Bone marrow (tissue), 2 donors: ENCODE data around the gene SND1.

Source experiments
- DNase-seq, 2 donors: peaks; one replicate each; lab custom pipeline; 2025; lab: John Stamatoyannopoulos, UW

The SND1 gene

GRCh38 chr7:128069373-128070364, 417.7 kb downstream of the SND1 start:
- no peak for DNase-seq

GRCh38 chr7:128071376-128071775, 419.4 kb downstream of the SND1 start:
- no peak for DNase-seq

DNA sequence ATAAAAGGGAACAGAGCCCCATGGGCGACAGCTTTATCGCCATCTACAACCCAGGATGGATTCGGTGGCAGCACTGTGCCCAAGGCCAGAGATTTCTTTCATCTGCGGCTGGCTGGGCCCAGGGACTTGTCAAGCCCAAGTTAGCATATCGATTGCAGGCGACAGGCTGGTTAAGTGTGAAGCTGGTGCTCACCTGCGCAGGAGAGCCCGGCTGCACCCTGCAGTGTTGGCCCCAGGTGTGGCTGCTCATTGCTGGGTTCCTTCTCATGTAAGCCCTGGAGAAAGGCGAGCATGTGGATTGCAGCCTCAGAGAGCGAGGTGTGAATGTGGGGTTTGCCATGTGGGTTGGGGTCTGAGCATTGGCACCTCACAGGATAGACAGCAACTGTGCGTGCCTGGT, 419.8 kb downstream of the SND1 start:
- DNase-seq: no peak

- DNase-seq: no peak
Measured at GRCh38 chr7:128073671-128074310, 421.8 kb downstream of the SND1 start.

DNA sequence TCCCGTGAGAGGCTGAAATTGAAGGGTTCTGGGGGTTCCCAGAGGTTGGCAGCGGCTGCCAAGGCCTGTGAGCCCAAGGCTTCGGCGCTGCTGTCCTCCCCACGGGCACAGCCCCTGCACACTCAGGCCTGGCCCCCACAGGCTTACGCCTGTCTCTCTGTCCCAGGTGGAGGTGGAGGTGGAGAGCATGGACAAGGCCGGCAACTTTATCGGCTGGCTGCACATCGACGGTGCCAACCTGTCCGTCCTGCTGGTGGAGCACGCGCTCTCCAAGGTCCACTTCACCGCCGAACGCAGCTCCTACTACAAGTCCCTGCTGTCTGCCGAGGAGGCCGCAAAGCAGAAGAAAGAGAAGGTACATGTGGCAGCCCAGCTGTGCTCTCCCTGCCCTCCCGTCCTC, 422.3 kb downstream of the SND1 start:
- DNase-seq: no peak

GRCh38 chr7:128074736-128075135, 422.7 kb downstream of the SND1 start:
- no peak for DNase-seq

- DNase-seq: no peak
Measured at GRCh38 chr7:128075242-128076095, 423.5 kb downstream of the SND1 start.

- DNase-seq: no peak
Measured at GRCh38 chr7:128076196-128076795, 424.3 kb downstream of the SND1 start.

- DNase-seq: no peak
Measured at GRCh38 chr7:128076796-128077271, 424.8 kb downstream of the SND1 start.

DNA sequence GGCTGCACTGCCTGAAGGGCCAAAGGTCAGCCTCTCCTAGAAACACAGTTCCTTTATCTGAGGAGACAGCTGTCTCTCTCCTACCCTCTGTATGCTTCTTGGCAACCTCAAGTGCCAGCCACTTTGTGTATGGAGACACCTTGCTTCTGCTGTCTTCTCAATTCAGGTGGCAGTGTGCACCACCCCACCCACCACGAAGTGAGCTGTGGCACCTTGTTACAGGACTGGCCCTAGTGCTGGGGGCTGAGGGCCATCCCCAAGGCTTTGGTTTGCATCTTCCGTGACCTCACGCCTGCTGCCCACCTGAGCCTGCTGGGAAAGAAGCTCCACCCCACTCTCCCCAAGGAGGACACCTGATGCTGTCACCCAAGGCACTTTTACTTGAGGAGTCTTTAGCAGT, 426.3 kb downstream of the SND1 start:
- no peak for DNase-seq

GRCh38 chr7:128080169-128080568, 428.2 kb downstream of the SND1 start:
- DNase-seq: no peak

- DNase-seq: no peak
Measured at GRCh38 chr7:128081351-128081750, 429.4 kb downstream of the SND1 start.

DNA sequence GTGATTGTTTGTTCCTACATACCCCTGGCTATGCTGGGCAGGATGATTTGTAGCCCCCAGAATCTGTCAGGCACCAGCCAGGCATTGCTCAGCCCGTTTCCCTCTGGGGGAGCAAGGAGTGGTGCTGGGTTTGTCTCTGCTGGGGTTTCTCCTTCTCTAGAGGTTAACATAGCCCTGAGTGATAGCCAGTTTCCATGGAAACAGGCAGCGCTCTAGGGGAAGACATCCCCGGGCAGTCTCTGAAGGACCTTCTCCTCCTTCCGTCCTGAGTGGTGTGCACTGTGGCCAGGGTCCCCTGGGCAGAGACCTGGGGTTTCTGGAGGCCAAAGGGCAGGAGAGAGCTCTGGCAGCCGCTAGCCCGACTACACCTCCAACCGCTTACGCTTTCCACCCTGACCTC, 429.8 kb downstream of the SND1 start:
- DNase-seq: no peak

GRCh38 chr7:128082431-128082830, 430.4 kb downstream of the SND1 start:
- DNase-seq: no peak

DNA sequence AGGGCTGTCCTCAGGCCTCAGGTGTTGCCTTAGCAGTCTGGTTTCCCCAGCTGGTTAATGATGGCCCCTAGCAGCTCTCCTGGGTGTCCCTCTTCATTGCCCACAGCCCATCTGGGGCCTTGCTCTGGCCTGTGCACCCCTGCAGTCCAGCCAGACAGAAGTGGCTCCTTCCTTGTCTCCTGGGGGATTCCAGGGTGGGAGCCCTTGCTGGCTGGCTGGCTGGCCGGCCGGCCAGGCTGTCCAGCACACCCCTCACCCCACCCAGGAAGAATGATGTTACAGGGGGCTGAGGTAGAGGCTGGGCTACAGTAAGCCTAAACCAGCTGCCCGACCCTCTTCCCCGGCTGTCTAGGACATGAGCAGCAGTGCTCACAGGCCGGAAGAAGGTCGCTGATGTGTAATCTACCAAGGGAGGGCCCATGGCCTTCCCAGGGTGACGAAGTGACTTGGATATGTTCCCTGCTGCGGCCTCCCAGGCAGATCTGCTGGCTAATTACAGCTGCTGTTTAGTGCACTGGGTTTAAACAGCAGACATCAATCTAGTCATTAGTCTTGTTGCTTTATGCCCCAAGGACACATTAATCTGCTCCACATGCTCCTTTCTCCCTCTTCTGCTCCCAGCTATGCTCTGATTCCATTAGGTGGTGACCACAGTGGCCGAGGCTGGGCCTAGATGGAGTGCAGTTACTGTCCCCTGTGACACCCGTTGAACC, 433.1 kb downstream of the SND1 start:
- no peak for DNase-seq

- DNase-seq: no peak
Measured at GRCh38 chr7:128090492-128090891, 438.5 kb downstream of the SND1 start.

DNA sequence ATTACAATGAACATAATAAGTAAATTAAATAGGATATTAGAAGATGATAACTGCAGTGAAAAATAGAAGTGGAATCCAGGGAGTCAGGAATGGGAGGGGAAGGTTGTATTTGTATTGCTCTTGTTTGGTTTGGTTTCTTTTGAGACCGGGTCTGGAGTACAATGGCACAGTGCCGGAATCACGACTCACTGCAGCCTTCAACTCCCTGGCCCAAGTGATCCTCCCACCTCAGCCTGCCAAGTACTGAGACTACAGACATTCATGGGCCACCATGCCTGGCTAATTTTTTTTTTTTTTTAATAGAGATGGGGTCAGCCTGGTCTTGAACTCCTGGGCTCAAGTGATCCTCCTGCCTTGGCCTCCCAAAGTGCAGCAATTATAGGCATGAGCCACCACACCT, 439.1 kb downstream of the SND1 start:
- DNase-seq: no peak

DNA sequence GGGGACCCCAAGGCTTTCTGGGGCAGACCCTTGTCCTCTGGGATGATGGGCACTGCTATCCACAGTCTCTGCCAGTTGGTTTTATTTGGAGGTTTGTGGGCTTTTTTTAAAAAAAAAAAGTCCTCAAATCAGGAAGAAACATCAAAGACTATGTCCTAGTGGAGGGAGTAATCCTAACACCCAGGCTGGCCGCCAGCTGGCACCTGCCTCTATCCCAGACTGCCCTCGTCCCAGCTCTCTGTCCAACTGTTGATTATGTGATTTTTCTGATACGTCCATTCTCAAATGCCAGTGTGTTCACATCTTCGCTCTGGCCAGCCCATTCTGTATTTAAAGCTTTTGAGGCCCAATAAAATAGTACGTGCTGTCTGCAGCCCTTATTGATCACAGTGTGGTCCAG, 440.2 kb downstream of the SND1 start:
- no peak for DNase-seq

DNA sequence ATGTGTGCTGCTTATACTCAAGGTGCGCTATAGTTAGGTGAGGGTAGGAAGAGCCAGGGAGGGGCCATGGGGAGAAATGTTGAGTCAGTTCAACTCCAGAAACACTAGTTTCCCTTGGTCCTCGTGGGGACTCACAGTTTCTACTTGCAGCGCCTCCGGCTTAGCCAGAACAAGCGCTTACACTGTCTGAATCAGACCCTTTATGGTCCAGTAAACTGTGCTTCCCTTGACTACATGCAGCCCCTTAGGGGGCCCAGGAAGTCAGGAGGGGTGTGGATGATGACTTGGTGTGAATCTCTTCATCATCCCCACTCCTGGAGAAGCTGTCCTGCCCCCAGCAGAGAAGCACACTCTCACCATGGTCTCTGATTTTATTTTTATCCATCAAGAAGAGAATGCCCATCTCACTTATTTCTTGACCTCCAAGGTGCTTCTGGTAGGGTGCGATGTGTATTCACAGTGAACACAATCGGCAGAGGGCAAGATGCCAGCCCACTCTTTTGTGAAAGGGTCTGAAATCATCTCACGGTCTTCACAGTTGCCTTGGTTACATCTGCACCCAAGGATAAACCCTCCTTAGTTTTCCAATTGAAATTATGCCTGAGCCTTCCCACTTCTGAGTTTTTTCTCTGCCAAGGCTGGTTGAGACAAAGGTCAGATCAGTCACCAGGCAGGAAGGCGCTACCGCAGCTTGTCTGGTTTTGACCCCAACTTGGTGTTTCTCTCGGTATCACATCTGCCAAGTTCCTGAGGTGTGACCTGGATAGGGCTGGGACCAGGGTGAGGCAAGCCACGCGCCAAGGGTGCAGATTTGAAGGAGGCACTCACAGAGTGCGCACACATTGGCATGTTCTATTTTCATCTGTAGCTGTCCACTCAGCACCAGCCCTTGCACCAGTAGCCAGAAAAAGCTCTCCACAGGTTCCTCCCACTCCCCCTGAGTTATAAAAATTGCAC, 441.9 kb downstream of the SND1 start:
- no peak for DNase-seq

DNA sequence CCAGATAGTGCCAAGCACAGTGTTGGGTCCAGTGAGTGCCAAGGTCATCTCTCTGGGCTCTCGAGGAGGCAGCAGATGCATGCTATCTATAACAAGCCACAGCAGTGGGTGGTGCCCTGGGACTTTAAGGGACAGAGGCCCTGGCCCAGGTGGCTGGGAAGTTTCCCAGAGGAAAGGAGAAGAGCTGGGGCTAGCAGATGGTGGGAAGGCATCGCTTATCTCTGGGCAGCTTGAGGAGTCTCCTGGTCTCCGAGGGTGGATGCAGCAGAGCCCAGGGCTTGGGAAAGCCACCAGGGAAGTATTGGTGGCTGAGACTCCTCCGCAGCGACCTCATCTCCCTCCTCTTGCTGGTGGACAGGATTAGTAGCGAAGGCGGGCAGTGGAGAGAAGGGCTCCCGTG, 442.7 kb downstream of the SND1 start:
- DNase-seq: no peak
